Ovary (tissue), 3 donors: Measurements from ENCODE around the gene TENM4.

Source experiments
- CTCF ChIP-seq, 3 donors: fragments of 450-650 bp in 2 of 3; fragments of 200-600 bp in 1 of 3; IDR thresholded peaks; one replicate each; pipeline versions ENCODE4 v1.5.1 to v1.8.0; 2016 to 2022; ENCODE audit warnings: antibody characterized with exemption in 3 of 3, mild to moderate bottlenecking in 1 of 3
- EP300 ChIP-seq: sonication (generic); formaldehyde crosslinking; IDR thresholded peaks from one replicate; pipeline ENCODE4 v1.6.1; 2017; ENCODE audit warnings: antibody characterized with exemption
- POLR2A ChIP-seq: fragments of 450-650 bp; IDR thresholded peaks from one replicate; pipeline ENCODE4 v1.6.1; 2017; ENCODE audit warnings: antibody characterized with exemption, mild to moderate bottlenecking, moderate library complexity
- donor health status: DM: no; HTN: no; CAD: no.

- TF ChIP-seq CTCF (IDR thresholded peaks at IDR 0.05) (no peak), POLR2A (no peak), EP300 (no peak)
These were observed 757.1 kb downstream of the TENM4 start for GRCh38 chr11:78683774-78684173.
